Neural cell (in vitro differentiated cells): ENCODE data around the gene COL4A2. TPM values are rescaled to one million over a fixed set of nuclear protein-coding genes. Genes with fewer than 3 reads are reported as not detected.

ENCODE experiments used
- H2AFZ ChIP-seq: fragments of 200-600, 300-800 bp; sonication (generic), shearing (Covaris generic); 2 replicates; pipeline ENCODE4 v1.6.0; 2014; ENCODE audit warnings: low read depth, mild to moderate bottlenecking, antibody characterized with exemption, low read length, moderate library complexity
- H3F3A ChIP-seq: fragments of 200-600 bp; shearing (Covaris generic); 2 replicates; pipeline ENCODE4 v1.6.1; 2016; ENCODE audit warnings: mild to moderate bottlenecking, moderate library complexity, mixed read lengths, antibody characterized with exemption, low read length; ENCODE audit not compliant: insufficient read depth, poor library complexity, severe bottlenecking
- H3K27ac ChIP-seq: fragments of 200-600, 300-800 bp; sonication (generic), shearing (Covaris generic); 2 replicates; pipeline ENCODE4 v1.5.1; 2014; ENCODE audit warnings: mild to moderate bottlenecking, low read length, moderate library complexity
- H3K27me3 ChIP-seq: fragments of 300-800, 200-600 bp; sonication (generic), shearing (Covaris generic); 2 replicates; pipeline ENCODE4 v1.6.0; 2014; ENCODE audit warnings: mild to moderate bottlenecking, low read depth, low read length, moderate library complexity; ENCODE audit not compliant: insufficient read depth
- H3K36me3 ChIP-seq: fragments of 300-800, 200-600 bp; sonication (generic), shearing (Covaris generic); 2 replicates; pipeline ENCODE4 v1.5.1; 2014; ENCODE audit warnings: mild to moderate bottlenecking, antibody characterized with exemption, low read length, moderate library complexity; ENCODE audit not compliant: insufficient read depth
- H3K4me2 ChIP-seq: fragments of 300-800, 200-600 bp; sonication (generic), shearing (Covaris generic); 2 replicates; pipeline ENCODE4 v1.6.0; 2014; ENCODE audit warnings: mild to moderate bottlenecking, low read length
- H3K4me3 ChIP-seq: fragments of 300-800, 200-600 bp; sonication (generic), shearing (Covaris generic); 2 replicates; pipeline ENCODE4 v1.5.1; 2014; ENCODE audit warnings: mild to moderate bottlenecking, low read length, moderate library complexity
- H3K79me2 ChIP-seq: fragments of 200-600 bp; shearing (Covaris generic); replicated peaks from 2 replicates; pipeline ENCODE4 v1.6.0; 2014; ENCODE audit warnings: mild to moderate bottlenecking, low read length, moderate library complexity; ENCODE audit not compliant: insufficient read depth
- H3K9ac ChIP-seq: fragments of 300-800, 200-600 bp; sonication (generic), shearing (Covaris generic); 2 replicates; pipeline ENCODE4 v1.6.1; 2016; ENCODE audit warnings: mild to moderate bottlenecking, low read length, mixed read lengths
- H3K9me2 ChIP-seq: fragments of 200-600 bp; shearing (Covaris generic); 2 replicates; pipeline ENCODE4 v1.6.1; 2016; ENCODE audit warnings: mild to moderate bottlenecking, low read length, mixed read lengths; ENCODE audit not compliant: insufficient read depth
- H3K9me3 ChIP-seq: fragments of 200-600, 300-800 bp; sonication (generic), shearing (Covaris generic); 2 replicates; pipeline ENCODE4 v1.6.1; 2016; ENCODE audit warnings: mild to moderate bottlenecking, mixed run types, low read length, moderate library complexity, mixed read lengths
- H4K20me1 ChIP-seq: fragments of 200-600 bp; shearing (Covaris generic); 2 replicates; pipeline ENCODE4 v1.6.1; 2016; ENCODE audit warnings: mild to moderate bottlenecking, mixed run types; ENCODE audit not compliant: insufficient read depth
- CTCF ChIP-seq: fragments of 450-650 bp; IDR thresholded peaks from 2 replicates; pipeline ENCODE4 v1.5.1; 2014; ENCODE audit warnings: antibody characterized with exemption, mild to moderate bottlenecking, moderate library complexity; ENCODE audit not compliant: poor library complexity, severe bottlenecking
- EP300 ChIP-seq: fragments of 450-650 bp; conservative IDR thresholded peaks from 2 replicates; pipeline ENCODE4 v1.6.1; 2014; ENCODE audit warnings: antibody characterized with exemption, mild to moderate bottlenecking, moderate library complexity; ENCODE audit not compliant: poor library complexity, severe bottlenecking
- EZH2 ChIP-seq: fragments of 200-600, 300-800 bp; shearing (Covaris generic), sonication (generic); IDR thresholded peaks from 2 replicates; pipeline ENCODE4 v1.6.1; 2014; ENCODE audit warnings: antibody characterized with exemption, low read length, borderline replicate concordance, mild to moderate bottlenecking; ENCODE audit not compliant: insufficient read depth, poor library complexity, severe bottlenecking
- MXI1 ChIP-seq: fragments of 450-650 bp; conservative IDR thresholded peaks from 2 replicates; pipeline ENCODE4 v1.6.1; 2014; ENCODE audit warnings: antibody characterized with exemption, mild to moderate bottlenecking; ENCODE audit not compliant: poor library complexity, severe bottlenecking
- POLR2AphosphoS5 ChIP-seq: IDR thresholded peaks from 2 replicates; pipeline ENCODE4 v1.6.1; 2012
- RAD21 ChIP-seq: fragments of 450-650 bp; conservative IDR thresholded peaks from 2 replicates; pipeline ENCODE4 v1.6.1; 2014; ENCODE audit warnings: antibody characterized with exemption, mild to moderate bottlenecking, moderate library complexity
- REST ChIP-seq: IDR thresholded peaks from 2 replicates; pipeline ENCODE4 v1.6.1; 2012; ENCODE audit warnings: borderline replicate concordance
- SMC3 ChIP-seq: fragments of 450-650 bp; conservative IDR thresholded peaks from 2 replicates; pipeline ENCODE4 v1.6.1; 2014; ENCODE audit warnings: antibody characterized with exemption, mild to moderate bottlenecking, moderate library complexity; ENCODE audit not compliant: poor library complexity
- TAF1 ChIP-seq: IDR thresholded peaks from 2 replicates; pipeline ENCODE4 v1.6.1; 2012; ENCODE audit warnings: low read depth
- polyA plus RNA-seq: library from polyadenylated mRNA; depleted of rRNA; stranded (reverse); fragments of >200 nt; gene quantifications from 2 replicates; pipeline ENCODE4 v1.2.3, GENCODE V29; 2014

COL4A2 gene
- polyA plus RNA-seq, 1 donor from 2014 or later, result 30.8 TPM

- H3K9me2 ChIP-seq, result no peaks in the 10 kb centered on the region
- TF ChIP-seq MXI1 (no peak), RAD21 (no peak), POLR2AphosphoS5 (no peak), EP300 (no peak), CTCF (no peak), REST (no peak), TAF1 (no peak)
- H4K20me1 ChIP-seq, result no peaks in the 10 kb centered on the region
- no peak overlapping the region for H2AFZ ChIP-seq
- H3K27ac ChIP-seq, result no peak overlapping the region
- no peak overlapping the region for H3K4me3 ChIP-seq
- no peak overlapping the region for H3K9ac ChIP-seq
- no peaks in the 10 kb centered on the region for H3K27me3 ChIP-seq
- no peaks in the 10 kb centered on the region for H3K79me2 ChIP-seq
- H3K4me2 ChIP-seq, result no peak overlapping the region
- no peaks in the 10 kb centered on the region for H3K9me3 ChIP-seq
- H3F3A ChIP-seq, result no peaks in the 10 kb centered on the region
- H3K36me3 ChIP-seq, result peaks cover 5% of the 10 kb centered on the region
Measured at GRCh38 chr13:110438776-110439175, 131.7 kb downstream of the COL4A2 start.

GRCh38 chr13:110440946-110441731 lies 134.1 kb downstream of the COL4A2 start:
- no peak overlapping the region for H3K4me2 ChIP-seq
- H3K27me3 ChIP-seq, result no peaks in the 10 kb centered on the region
- no peaks in the 10 kb centered on the region for H3K79me2 ChIP-seq
- no peaks in the 10 kb centered on the region for H3K9me3 ChIP-seq
- H3K9ac ChIP-seq, result no peak overlapping the region
- TF ChIP-seq EP300 (no peak), CTCF (no peak), REST (no peak), TAF1 (no peak), RAD21 (no peak), SMC3 (no peak), MXI1 (no peak), POLR2AphosphoS5 (no peak), EZH2 (no peak)
- peaks cover 5% of the 10 kb centered on the region for H3K36me3 ChIP-seq
- no peaks in the 10 kb centered on the region for H3F3A ChIP-seq
- H2AFZ ChIP-seq, result no peak overlapping the region
- no peak overlapping the region for H3K4me3 ChIP-seq
- no peak overlapping the region for H3K27ac ChIP-seq
- H4K20me1 ChIP-seq, result no peaks in the 10 kb centered on the region
- no peaks in the 10 kb centered on the region for H3K9me2 ChIP-seq
